Mucosa of descending colon (tissue), 3 donors: ENCODE results near the gene FKBP4. TPM values are rescaled to one million over a fixed set of nuclear protein-coding genes. Genes with fewer than 3 reads are reported as not detected.

Source experiments
- ATAC-seq: fragments of 200-7000 bp; cut with Tn5 transposase; one replicate; pipeline ENCODE4 v1.9.1; 2020; ENCODE audit warnings: mild to moderate bottlenecking, moderate library complexity
- DNase-seq, 3 donors: peaks; one replicate each; pipeline ENCODE4 v3.0.0-alpha.2; 2020
- H3K36me3 ChIP-seq: fragments of 200-600 bp; one replicate; pipeline ENCODE4 v1.8.0; 2021; ENCODE audit warnings: low read depth, mild to moderate bottlenecking
- H3K4me1 ChIP-seq: fragments of 200-600 bp; one replicate; pipeline ENCODE4 v1.8.0; 2021; ENCODE audit warnings: low read depth, mild to moderate bottlenecking
- H3K4me3 ChIP-seq: fragments of 200-600 bp; one replicate; pipeline ENCODE4 v1.8.0; 2021; ENCODE audit warnings: mild to moderate bottlenecking
- H3K9me3 ChIP-seq: fragments of 200-600 bp; one replicate; pipeline ENCODE4 v1.8.0; 2021; ENCODE audit warnings: mild to moderate bottlenecking
- intact Hi-C, 2 donors: fragments of 100-400 bp; cut with DNase I in 1 of 2; cut with micrococcal nuclease in 1 of 2; formaldehyde crosslinking; loops; one replicate each; pipeline versions ENCODE4 v1.11.0 to v1.11.1; 2022; cut with DNase I, micrococcal nuclease
- total RNA-seq, 3 donors: library from RNA; stranded (reverse); fragmentation: NEBNext Ultra II Directional in 2 of 3; extraction: Animal tissue kit (Norgen Biotek cat#: 25700) in 2 of 3; gene quantifications; one replicate each; pipeline versions ENCODE4 v1.2.1 to v1.2.4, GENCODE V29; 2021 to 2023
- TF ChIP-seq, protein P1 (sequence below): fragments of 200-600 bp; IDR thresholded peaks from one replicate; pipeline ENCODE4 v1.8.0; 2022; ENCODE audit warnings: antibody characterized with exemption, mild to moderate bottlenecking
- donor health status: DM: no; HTN: no; CAD: no; lungs with moderate emphysema.
- donor health status: DM: no; HTN: no; CAD: no.
- donor health status: DM: no; HTN: yes; CAD: no.

Gene FKBP4
- total RNA-seq, 3 donors from 2014 or later: 58.2 to 79.7 (median 76.0) TPM

- ATAC-seq (no peak), DNase-seq (no peak)
- TF ChIP-seq, protein P1, sequence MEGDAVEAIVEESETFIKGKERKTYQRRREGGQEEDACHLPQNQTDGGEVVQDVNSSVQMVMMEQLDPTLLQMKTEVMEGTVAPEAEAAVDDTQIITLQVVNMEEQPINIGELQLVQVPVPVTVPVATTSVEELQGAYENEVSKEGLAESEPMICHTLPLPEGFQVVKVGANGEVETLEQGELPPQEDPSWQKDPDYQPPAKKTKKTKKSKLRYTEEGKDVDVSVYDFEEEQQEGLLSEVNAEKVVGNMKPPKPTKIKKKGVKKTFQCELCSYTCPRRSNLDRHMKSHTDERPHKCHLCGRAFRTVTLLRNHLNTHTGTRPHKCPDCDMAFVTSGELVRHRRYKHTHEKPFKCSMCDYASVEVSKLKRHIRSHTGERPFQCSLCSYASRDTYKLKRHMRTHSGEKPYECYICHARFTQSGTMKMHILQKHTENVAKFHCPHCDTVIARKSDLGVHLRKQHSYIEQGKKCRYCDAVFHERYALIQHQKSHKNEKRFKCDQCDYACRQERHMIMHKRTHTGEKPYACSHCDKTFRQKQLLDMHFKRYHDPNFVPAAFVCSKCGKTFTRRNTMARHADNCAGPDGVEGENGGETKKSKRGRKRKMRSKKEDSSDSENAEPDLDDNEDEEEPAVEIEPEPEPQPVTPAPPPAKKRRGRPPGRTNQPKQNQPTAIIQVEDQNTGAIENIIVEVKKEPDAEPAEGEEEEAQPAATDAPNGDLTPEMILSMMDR: no peak
- Histone ChIP-seq H3K4me3 (no peak overlapping the region), H3K9me3 (no peaks in the 10 kb centered on the region), H3K36me3 (no peaks in the 10 kb centered on the region), H3K4me1 (peaks cover 3% of the 10 kb centered on the region)
- intact Hi-C loops: no loop called here
Observed at GRCh38 chr12:2845280-2845679, 50.5 kb downstream of the FKBP4 start.

DNA sequence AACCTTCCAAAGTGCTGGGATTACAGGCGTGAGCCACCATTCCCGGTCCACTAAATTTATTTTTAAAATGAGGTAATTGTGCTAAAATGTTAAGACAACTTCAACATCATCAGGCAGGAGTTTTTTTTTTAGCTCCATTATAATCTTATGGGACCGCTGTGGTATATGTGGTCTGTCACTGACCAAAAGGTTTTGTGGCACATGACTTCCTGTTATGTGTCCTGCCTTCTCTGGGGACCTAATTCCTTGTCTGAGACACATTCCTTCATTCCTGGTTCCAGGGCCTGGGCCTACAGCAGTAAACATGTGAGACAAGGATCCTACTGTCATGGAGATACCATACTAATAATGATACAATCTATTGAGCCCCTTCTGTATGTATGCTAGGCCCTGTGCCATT, 57.2 kb downstream of the FKBP4 start:
- H3K4me1 ChIP-seq: peaks cover 21% of the 10 kb centered on the region
- DNase-seq (no peak), ATAC-seq (no peak)
- intact Hi-C loops: no loop called here
- no peaks in the 10 kb centered on the region for H3K9me3 ChIP-seq
- no peak overlapping the region for H3K4me3 ChIP-seq
- TF ChIP-seq, protein P1: no peak
- H3K36me3 ChIP-seq: no peaks in the 10 kb centered on the region

- ATAC-seq (peak; percentile 66), DNase-seq (peak; percentile 72 to 84 (median 80))
- H3K4me3 ChIP-seq: no peak overlapping the region
- no peaks in the 10 kb centered on the region for H3K36me3 ChIP-seq
- TF ChIP-seq, protein P1: peak; percentile 57
- intact Hi-C loops: no loop called here
- H3K9me3 ChIP-seq: no peaks in the 10 kb centered on the region
- peaks cover 21% of the 10 kb centered on the region for H3K4me1 ChIP-seq
Observed at GRCh38 chr12:2853626-2854025, 58.9 kb downstream of the FKBP4 start.

Other genes with a start within 250 kb of the FKBP4 start
- gene ITFG2, start 17.7 kb downstream of the FKBP4 start, total RNA-seq: 10 to 100 TPM; 37.9 to 55.4 (median 38.0) TPM
- gene NRIP2, start 40.1 kb downstream of the FKBP4 start, total RNA-seq: 1 to 10 TPM in 1 of 3 donors, under 1 TPM in 2; 0.64 to 2.2 (median 0.96) TPM
- not detected for gene TEX52, start 62.1 kb downstream of the FKBP4 start, total RNA-seq
- gene FOXM1, start 82.2 kb downstream of the FKBP4 start, total RNA-seq: 10 to 100 TPM in 1 of 3 donors, 1 to 10 TPM in 2; 6.3 to 30.0 (median 7.7) TPM
- 10 to 100 TPM in 2 of 3 donors, 1 to 10 TPM in 1; 8.7 to 20.1 (median 15.5) TPM for gene RHNO1, start 82.3 kb downstream of the FKBP4 start, total RNA-seq
- gene TULP3, start 95.9 kb downstream of the FKBP4 start, total RNA-seq: 10 to 100 TPM in 1 of 3 donors, 1 to 10 TPM in 2; 7.9 to 18.2 (median 8.2) TPM
- 10 to 100 TPM in 1 of 3 donors, 1 to 10 TPM in 2; 4.6 to 11.3 (median 6.5) TPM for gene TEAD4, start 164.4 kb downstream of the FKBP4 start, total RNA-seq